PC-9 (cell line): ENCODE results near the gene ITGAE.
"Not testable (repeated sequence)": the region's sequence is repeated elsewhere in the genome, so short reads cannot be mapped to it uniquely, and the experiment has no call there.

Source experiments
- EZH2 ChIP-seq: fragments of 200-600 bp; sonication (generic); IDR thresholded peaks from 2 replicates; pipeline ENCODE4 v1.8.0; 2017; ENCODE audit warnings: antibody characterized with exemption, low read depth
- TF ChIP-seq, protein P1 (sequence below): fragments of 200-600 bp; sonication (generic); conservative IDR thresholded peaks from 2 replicates; pipeline ENCODE4 v1.6.1; 2017; ENCODE audit warnings: mixed run types, antibody characterized with exemption, mild to moderate bottlenecking, moderate library complexity

DNA sequence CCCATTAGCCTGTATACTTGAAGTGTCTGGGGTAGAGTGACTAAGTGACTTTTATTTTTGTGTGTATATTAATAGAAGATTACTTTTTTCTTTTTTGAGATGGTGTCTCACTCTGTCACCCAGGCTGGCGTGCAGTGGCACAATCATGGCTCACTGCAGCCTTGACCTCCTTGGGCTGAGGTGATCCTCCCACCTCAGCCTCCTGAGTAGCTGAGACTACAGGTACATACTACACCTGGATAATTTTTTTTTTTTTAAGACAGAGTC, 95.3 kb downstream of the ITGAE start:
- TF ChIP-seq, protein P1, sequence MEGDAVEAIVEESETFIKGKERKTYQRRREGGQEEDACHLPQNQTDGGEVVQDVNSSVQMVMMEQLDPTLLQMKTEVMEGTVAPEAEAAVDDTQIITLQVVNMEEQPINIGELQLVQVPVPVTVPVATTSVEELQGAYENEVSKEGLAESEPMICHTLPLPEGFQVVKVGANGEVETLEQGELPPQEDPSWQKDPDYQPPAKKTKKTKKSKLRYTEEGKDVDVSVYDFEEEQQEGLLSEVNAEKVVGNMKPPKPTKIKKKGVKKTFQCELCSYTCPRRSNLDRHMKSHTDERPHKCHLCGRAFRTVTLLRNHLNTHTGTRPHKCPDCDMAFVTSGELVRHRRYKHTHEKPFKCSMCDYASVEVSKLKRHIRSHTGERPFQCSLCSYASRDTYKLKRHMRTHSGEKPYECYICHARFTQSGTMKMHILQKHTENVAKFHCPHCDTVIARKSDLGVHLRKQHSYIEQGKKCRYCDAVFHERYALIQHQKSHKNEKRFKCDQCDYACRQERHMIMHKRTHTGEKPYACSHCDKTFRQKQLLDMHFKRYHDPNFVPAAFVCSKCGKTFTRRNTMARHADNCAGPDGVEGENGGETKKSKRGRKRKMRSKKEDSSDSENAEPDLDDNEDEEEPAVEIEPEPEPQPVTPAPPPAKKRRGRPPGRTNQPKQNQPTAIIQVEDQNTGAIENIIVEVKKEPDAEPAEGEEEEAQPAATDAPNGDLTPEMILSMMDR = not testable (repeated sequence)
- TF ChIP-seq EZH2 = not testable (repeated sequence)
